T-cell (primary cell): ENCODE data around the gene SCN10A. TPM values are rescaled to one million over a fixed set of nuclear protein-coding genes. Genes with fewer than 3 reads are reported as not detected.

Source experiments
- ATAC-seq, 4 experiments: fragments of 200-7000 bp in 3 of 4; fragments of 150-1000 bp in 1 of 4; cut with Tn5 transposase; replicated peaks in 1 of 4; 1 replicate in 3 of 4; 2 replicates in 1 of 4; pipeline ENCODE4 v1.10.0; 2021; ENCODE audit warnings: moderate library complexity in 3 of 4, mild to moderate bottlenecking in 2 of 4, moderate number of reproducible peaks in 1 of 4
- CTCF ChIA-PET, 2 donors: fragments of 300-600 bp; sonication (Branson Sonifier 250); formaldehyde crosslinking; loops; one replicate each; lab custom pipeline; 2022; ENCODE audit warnings: antibody characterized with exemption in 2 of 2; lab: Charles Lee
- POLR2A ChIA-PET, 2 donors: fragments of 300-600 bp; sonication (Branson Sonifier 250); formaldehyde crosslinking; loops; one replicate each; lab custom pipeline; 2022; ENCODE audit warnings: antibody characterized with exemption in 2 of 2; lab: Charles Lee
- DNase-seq, 35 experiments: peaks; one replicate each; pipeline versions ENCODE4 v3.0.0 to v3.0.0-alpha.2; 2013 to 2023
- H3K27ac ChIP-seq: one replicate; pipeline ENCODE4 v1.5.1; 2013; ENCODE audit warnings: low read length
- H3K27me3 ChIP-seq, 2 experiments: replicated peaks in 1 of 2; 1 replicate in 1 of 2; 2 replicates in 1 of 2; pipeline versions ENCODE4 v1.6.1 to v1.7.0; 2013; ENCODE audit warnings: low read length in 1 of 2, mixed read lengths in 1 of 2; ENCODE audit not compliant: control insufficient read depth in 2 of 2, insufficient read depth in 2 of 2; ENCODE audit errors: extremely low read depth in 1 of 2
- H3K36me3 ChIP-seq, 2 donors: 1 replicate in 1 of 2; 2 replicates in 1 of 2; pipeline versions ENCODE4 v1.6.1 to v1.7.0; 2013; ENCODE audit warnings: low read length in 1 of 2; ENCODE audit not compliant: control insufficient read depth in 2 of 2, insufficient read depth in 1 of 2; ENCODE audit errors: extremely low read depth in 1 of 2
- H3K4me1 ChIP-seq, 2 experiments: 1 replicate in 1 of 2; 2 replicates in 1 of 2; pipeline versions ENCODE4 v1.6.1 to v1.7.0; 2013; ENCODE audit warnings: low read length in 2 of 2, mixed read lengths in 1 of 2; ENCODE audit not compliant: insufficient read depth in 2 of 2, control insufficient read depth in 1 of 2; ENCODE audit errors: extremely low read depth in 1 of 2
- H3K4me3 ChIP-seq, 2 donors: 1 replicate in 1 of 2; 2 replicates in 1 of 2; pipeline versions ENCODE4 v1.5.1 to v1.7.0; 2013; ENCODE audit warnings: mild to moderate bottlenecking in 2 of 2, low read length in 1 of 2, moderate library complexity in 1 of 2; ENCODE audit not compliant: control insufficient read depth in 1 of 2; ENCODE audit errors: extremely low read depth in 1 of 2
- H3K9me3 ChIP-seq: 2 replicates; pipeline ENCODE4 v1.7.0; 2013
- H3K27ac Mint-ChIP-seq, 2 donors: one replicate each; pipeline ENCODE4 v1.8.0; 2020 to 2021; ENCODE audit warnings: mild to moderate bottlenecking in 2 of 2, mixed read lengths in 2 of 2
- H3K27me3 Mint-ChIP-seq, 2 donors: one replicate each; pipeline ENCODE4 v1.8.0; 2021 to 2022; ENCODE audit warnings: mixed read lengths in 2 of 2
- H3K36me3 Mint-ChIP-seq: one replicate; pipeline ENCODE4 v1.8.0; 2021; ENCODE audit warnings: mixed read lengths
- H3K4me1 Mint-ChIP-seq, 3 donors: one replicate each; pipeline ENCODE4 v1.8.0; 2020 to 2022; ENCODE audit warnings: mixed read lengths in 3 of 3, mild to moderate bottlenecking in 1 of 3
- H3K4me3 Mint-ChIP-seq, 3 donors: one replicate each; pipeline ENCODE4 v1.8.0; 2020 to 2022; ENCODE audit warnings: mild to moderate bottlenecking in 3 of 3, mixed read lengths in 3 of 3, moderate library complexity in 3 of 3
- H3K9me3 Mint-ChIP-seq, 3 donors: one replicate each; pipeline ENCODE4 v1.8.0; 2020 to 2022; ENCODE audit warnings: mixed read lengths in 3 of 3
- WGBS: methylation state at CpG from one replicate; pipeline ENCODE4 v1.1.5; 2013; ENCODE audit warnings: missing lambda C conversion rate; ENCODE audit not compliant: insufficient coverage; 5-methylcytosine and 5-hydroxymethylcytosine counted together
- total RNA-seq, 35 experiments: library from RNA in 6 of 35; stranded (reverse) in 6 of 35; fragments of 120-200 nt in 1 of 35; gene quantifications; one replicate each; pipeline versions ENCODE4 v1.2.1 to v1.2.4 and lab custom pipeline; 2013 to 2026

SCN10A gene
- total RNA-seq, 5 donors from 2014 or later (not counting 1 experiment from before 2014, with no cell fraction given): not detected

DNA sequence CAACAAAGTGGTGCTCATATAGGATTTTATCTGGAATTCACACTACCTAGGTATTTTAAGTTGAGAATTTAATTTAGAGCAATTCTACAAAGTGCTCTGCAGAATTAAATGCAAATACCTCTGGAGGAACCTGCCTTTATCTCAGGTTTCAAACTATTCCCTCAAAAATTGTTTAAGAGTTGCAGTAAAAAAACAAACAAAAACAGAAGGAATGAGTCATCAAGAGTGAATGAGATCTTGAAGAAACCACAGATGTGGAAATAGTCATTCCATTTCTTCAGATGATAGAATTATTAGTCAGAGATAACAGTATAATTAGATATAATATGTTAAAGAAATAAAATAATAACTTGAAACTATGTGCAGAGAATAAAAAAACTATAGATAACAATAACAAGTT is 85.7 kb downstream of the SCN10A start:
- H3K27ac Mint-ChIP-seq: no peak overlapping the region
- no peaks in the 10 kb centered on the region for H3K9me3 Mint-ChIP-seq
- Histone ChIP-seq H3K27ac (no peak overlapping the region), H3K27me3 (peaks cover 2 to 26% of the 10 kb centered on the region in 2 experiments), H3K36me3 (no peaks in the 10 kb centered on the region), H3K4me3 (no peak overlapping the region), H3K9me3 (no peaks in the 10 kb centered on the region), H3K4me1 (no peaks in the 10 kb centered on the region)
- H3K27me3 Mint-ChIP-seq: peaks cover 10 to 18% of the 10 kb centered on the region in 2 donors
- ChIA-PET POLR2A (no interaction called here), CTCF (no interaction called here)
- ATAC-seq (no peak), DNase-seq (no peak)
- no peaks in the 10 kb centered on the region for H3K4me1 Mint-ChIP-seq
- no peaks in the 10 kb centered on the region for H3K36me3 Mint-ChIP-seq
- no peak overlapping the region for H3K4me3 Mint-ChIP-seq

DNA sequence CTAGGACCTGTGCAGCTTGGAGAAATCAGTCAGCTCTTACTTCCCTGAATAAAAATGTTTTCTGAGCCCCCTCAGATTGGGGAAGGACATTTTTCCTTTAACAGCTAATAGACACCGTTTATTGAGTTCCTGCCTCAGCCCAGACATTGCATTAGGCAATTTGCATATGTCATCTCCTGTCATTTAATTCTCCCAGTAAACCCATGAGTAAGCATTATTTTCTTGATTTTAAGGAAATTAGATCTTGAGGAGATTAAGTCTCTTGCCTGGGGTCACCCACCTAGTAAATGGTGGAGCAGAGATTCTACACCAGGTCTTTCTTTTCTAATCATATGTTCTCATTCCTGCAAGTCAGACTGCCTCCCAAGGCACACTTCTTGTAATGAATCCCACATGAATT is 88.0 kb downstream of the SCN10A start:
- no peak for ATAC-seq

GRCh38 chr3:38726751-38727150 is 89.3 kb downstream of the SCN10A start:
- H3K4me3 Mint-ChIP-seq: no peak overlapping the region
- H3K9me3 Mint-ChIP-seq: no peaks in the 10 kb centered on the region
- no peaks in the 10 kb centered on the region for H3K4me1 Mint-ChIP-seq
- Histone ChIP-seq H3K4me1 (no peaks in the 10 kb centered on the region), H3K27ac (no peak overlapping the region), H3K4me3 (no peak overlapping the region), H3K36me3 (no peaks in the 10 kb centered on the region), H3K9me3 (no peaks in the 10 kb centered on the region), H3K27me3 (peaks cover 0 to 39% of the 10 kb centered on the region in 2 experiments)
- no peak overlapping the region for H3K27ac Mint-ChIP-seq
- POLR2A ChIA-PET: no interaction called here
- H3K36me3 Mint-ChIP-seq: no peaks in the 10 kb centered on the region
- DNase-seq (no peak), ATAC-seq (no peak)
- H3K27me3 Mint-ChIP-seq: peaks cover 15 to 18% of the 10 kb centered on the region in 2 donors
- CTCF ChIA-PET: no interaction called here
- 79% methylated on average over 7 of the region's 7 CpGs for WGBS

More for the DNA sequence above, 88.0 kb downstream of the SCN10A start:
- peaks cover 2 to 38% of the 10 kb centered on the region in 2 experiments for H3K27me3 ChIP-seq
- no peaks in the 10 kb centered on the region for H3K9me3 ChIP-seq
- H3K4me1 ChIP-seq: no peaks in the 10 kb centered on the region
- Mint-ChIP-seq H3K4me1 (no peaks in the 10 kb centered on the region), H3K27me3 (peaks cover 13 to 21% of the 10 kb centered on the region in 2 donors), H3K4me3 (no peak overlapping the region), H3K27ac (no peak overlapping the region), H3K36me3 (no peaks in the 10 kb centered on the region), H3K9me3 (no peaks in the 10 kb centered on the region)
- no peak overlapping the region for H3K27ac ChIP-seq
- POLR2A ChIA-PET: no interaction called here
- H3K4me3 ChIP-seq: no peak overlapping the region
- no peaks in the 10 kb centered on the region for H3K36me3 ChIP-seq
- WGBS: no CpG with 5 or more reads among the region's 1 CpG
- CTCF ChIA-PET: no interaction called here
- no peak for DNase-seq

DNA sequence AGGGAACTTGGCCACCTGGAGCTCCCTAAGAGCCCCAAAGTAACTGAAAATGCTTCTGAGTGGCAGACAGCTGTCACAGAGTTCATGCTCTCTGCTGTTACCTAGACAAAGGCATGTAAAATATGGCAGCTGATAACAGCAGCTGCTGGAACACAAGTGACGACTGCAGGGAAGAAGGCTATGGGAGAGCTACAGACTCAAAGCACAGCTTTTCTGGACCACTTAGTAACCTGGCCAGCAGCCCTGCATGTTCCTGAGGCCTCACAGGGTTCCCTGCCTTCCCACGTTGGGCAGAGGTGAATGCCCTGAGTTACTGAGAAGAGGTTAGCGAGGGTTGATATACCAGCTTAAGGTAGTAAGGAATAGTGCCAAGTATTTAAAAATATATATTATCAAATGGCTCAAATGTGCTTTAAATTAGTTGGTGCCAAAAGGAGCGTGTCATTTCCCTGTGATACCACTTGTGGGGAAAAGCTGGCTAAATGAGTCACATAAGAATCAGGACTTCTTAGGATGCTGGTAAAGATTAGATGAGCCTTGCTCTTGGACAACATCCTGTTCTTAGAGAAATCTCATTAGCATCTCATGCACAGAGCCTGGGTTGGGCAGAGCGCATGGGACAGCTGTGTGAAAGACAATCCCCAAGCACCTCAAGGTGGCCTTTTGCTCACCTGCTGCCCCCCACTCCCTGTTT is 90.1 kb downstream of the SCN10A start:
- Mint-ChIP-seq H3K4me1 (no peaks in the 10 kb centered on the region), H3K9me3 (no peaks in the 10 kb centered on the region), H3K36me3 (no peaks in the 10 kb centered on the region), H3K27me3 (peaks cover 15 to 17% of the 10 kb centered on the region in 2 donors), H3K4me3 (no peak overlapping the region), H3K27ac (no peak overlapping the region)
- ATAC-seq (no peak), DNase-seq (no peak)
- CTCF ChIA-PET: no interaction called here
- Histone ChIP-seq H3K36me3 (no peaks in the 10 kb centered on the region), H3K27ac (no peak overlapping the region), H3K4me1 (no peaks in the 10 kb centered on the region), H3K9me3 (no peaks in the 10 kb centered on the region), H3K27me3 (peaks cover 0 to 42% of the 10 kb centered on the region in 2 experiments), H3K4me3 (no peak overlapping the region)
- WGBS: 82% methylated on average over 3 of the region's 5 CpGs
- POLR2A ChIA-PET: no interaction called here

- Mint-ChIP-seq H3K27me3 (peaks cover 15 to 20% of the 10 kb centered on the region in 2 donors), H3K4me3 (no peak overlapping the region), H3K9me3 (no peaks in the 10 kb centered on the region), H3K36me3 (no peaks in the 10 kb centered on the region), H3K27ac (no peak overlapping the region), H3K4me1 (no peaks in the 10 kb centered on the region)
- POLR2A ChIA-PET: no interaction called here
- no peak overlapping the region for H3K27ac ChIP-seq
- H3K27me3 ChIP-seq: peaks cover 0 to 50% of the 10 kb centered on the region in 2 experiments
- DNase-seq: no peak
- CTCF ChIA-PET: no interaction called here
- no peaks in the 10 kb centered on the region for H3K36me3 ChIP-seq
- no peak for ATAC-seq
- no peak overlapping the region for H3K4me3 ChIP-seq
- no peaks in the 10 kb centered on the region for H3K9me3 ChIP-seq
- H3K4me1 ChIP-seq: no peaks in the 10 kb centered on the region
- 12% methylated on average over 2 of the region's 2 CpGs for WGBS
Measured at GRCh38 chr3:38724392-38724736, 91.7 kb downstream of the SCN10A start.

DNA sequence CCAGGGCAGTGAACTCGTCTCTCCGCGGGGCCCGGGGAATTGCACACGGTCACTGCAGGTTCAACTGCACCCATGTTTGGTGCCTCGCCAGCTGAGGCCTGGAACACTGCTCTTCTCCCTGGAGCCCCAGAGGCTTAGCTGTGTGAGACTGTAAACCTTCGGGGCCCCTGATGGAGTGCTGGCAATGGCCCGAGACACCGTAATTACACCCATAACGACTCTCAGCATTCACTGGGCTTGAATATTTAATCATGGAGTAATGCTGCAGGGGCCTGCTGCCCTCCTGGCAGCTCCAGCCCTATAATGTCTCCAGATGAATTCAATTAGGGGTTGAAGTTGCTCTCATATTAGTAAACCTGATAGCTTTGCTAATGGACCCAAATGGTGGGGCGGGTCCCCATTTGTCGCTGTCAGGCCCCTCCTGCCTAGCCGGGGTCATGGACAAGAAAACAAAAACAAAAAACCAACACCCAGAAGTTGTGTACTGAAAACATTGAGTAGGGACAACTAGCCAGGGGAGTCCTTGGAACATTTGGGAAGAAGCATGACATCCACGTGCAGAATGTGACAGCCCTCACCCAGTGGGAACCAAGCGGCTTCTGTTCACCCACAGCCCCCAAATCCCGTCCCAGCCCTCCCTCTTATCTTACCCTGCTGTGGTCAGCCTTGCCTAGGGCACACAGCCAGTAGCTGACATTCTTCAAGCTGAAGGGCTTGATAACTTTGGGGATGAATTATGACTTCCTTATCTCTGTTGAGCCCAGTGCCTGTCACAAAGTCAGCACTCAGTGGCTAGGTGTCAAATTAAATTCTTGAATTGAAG is 92.2 kb downstream of the SCN10A start:
- ATAC-seq: no peak
- H3K4me3 Mint-ChIP-seq: no peak overlapping the region
- H3K9me3 Mint-ChIP-seq: no peaks in the 10 kb centered on the region
- no peak overlapping the region for H3K27ac Mint-ChIP-seq
- H3K4me1 Mint-ChIP-seq: peaks cover 0 to 1% (median 0%) of the 10 kb centered on the region in 3 donors
- CTCF ChIA-PET: no interaction called here
- 91% methylated on average over 7 of the region's 16 CpGs for WGBS
- POLR2A ChIA-PET: no interaction called here
- DNase-seq: no peak
- Histone ChIP-seq H3K36me3 (no peaks in the 10 kb centered on the region), H3K4me1 (no peaks in the 10 kb centered on the region), H3K27ac (no peak overlapping the region), H3K4me3 (no peak overlapping the region), H3K27me3 (peaks cover 0 to 50% of the 10 kb centered on the region in 2 experiments), H3K9me3 (no peaks in the 10 kb centered on the region)
- H3K36me3 Mint-ChIP-seq: no peaks in the 10 kb centered on the region
- peaks cover 12 to 21% of the 10 kb centered on the region in 2 donors for H3K27me3 Mint-ChIP-seq
